ENCODE results near the gene MRPL58. TPM values are rescaled to one million over a fixed set of nuclear protein-coding genes. Genes with fewer than 3 reads are reported as not detected.
A peak's percentile ranks its signal among the peaks of the same experiment; 100 is the strongest.

Gene MRPL58
- total and polyA plus RNA-seq, 2 of the 8 experiments (the other 6 are each of a cell fraction or from before 2014, with no cell fraction given) = 43.6 to 49.1 TPM

DNA sequence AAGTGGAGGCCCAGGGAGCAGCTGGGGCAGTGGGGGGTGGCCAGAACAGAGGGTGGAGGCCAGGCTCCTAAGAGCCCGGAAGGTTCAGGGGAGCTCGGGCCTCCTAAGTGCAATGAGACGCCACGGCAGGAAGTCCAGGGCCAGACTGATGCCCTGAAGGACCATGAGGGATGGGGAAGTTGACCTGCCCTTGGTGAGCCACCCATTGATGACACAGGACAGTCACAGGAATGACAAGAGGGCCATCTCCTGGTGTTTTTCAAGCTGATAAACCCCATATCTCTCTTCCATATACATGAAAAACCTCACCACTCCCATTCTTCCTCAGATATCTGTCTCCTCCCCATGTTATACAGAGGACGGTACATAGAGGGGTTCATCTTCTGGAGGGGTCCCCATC is 5.8 kb upstream of the MRPL58 start:
- CTCF ChIA-PET (ENCODE audit: partially characterized antibody) = interaction anchor here (1.3 to 20.3 kb wide), 6 partner anchors 11 to 47 kb away, joined by 3 to 345 read pairs (median 8); partner anchors contain the start of gene CDR2L

More for the DNA sequence above, 5.8 kb upstream of the MRPL58 start:
- Histone ChIP-seq H2BK5ac (ENCODE audit: low read depth, low read length) (no peak overlapping the region), H3K79me1 (ENCODE audit: low read depth, low read length) (no peaks in the 10 kb centered on the region), H2BK120ac (replicated peaks; ENCODE audit: low read depth, low read length) (no peak overlapping the region), H2BK20ac (ENCODE audit: low read length) (no peak overlapping the region), H4K91ac (replicated peaks; ENCODE audit: insufficient read length, low read length) (no peak overlapping the region), H3K14ac (ENCODE audit: insufficient read length) (no peak overlapping the region), H3K4ac (replicated peaks; ENCODE audit: insufficient read length, low read depth, low read length) (no peak overlapping the region), H3K79me2 (ENCODE audit: control insufficient read depth in 1 of 2, insufficient read depth in 2 of 2, low read length in 2 of 2) (no peaks in the 10 kb centered on the region), H2AK5ac (ENCODE audit: low read depth, low read length) (no peak overlapping the region), H3K9me3 (ENCODE audit: insufficient read depth in 2 of 2, low read depth in 1 of 2, low read length in 1 of 2) (no peaks in the 10 kb centered on the region), H4K5ac (ENCODE audit: insufficient read length, low read depth, low read length) (no peak overlapping the region), H3K18ac (ENCODE audit: extremely low read depth, low read length) (no peak overlapping the region), H2BK15ac (ENCODE audit: low read length) (no peak overlapping the region), H3K27ac (ENCODE audit: low read depth, low read length) (no peak overlapping the region), H4K8ac (ENCODE audit: extremely low read depth, insufficient read depth, low read length) (no peak overlapping the region), H3K4me1 (replicated peaks in 1 of 4; ENCODE audit: control insufficient read depth in 3 of 4, insufficient read depth in 4 of 4, low read length in 3 of 4) (peaks cover 0 to 4% (median 0%) of the 10 kb centered on the region in 4 experiments; a peak in 2 of 7 replicates), H3K36me3 (ENCODE audit: control insufficient read depth in 2 of 4, insufficient read depth in 4 of 4, low read length in 3 of 4) (peaks cover 4 to 23% (median 15%) of the 10 kb centered on the region in 4 experiments; a peak in 5 of 8 replicates), H3K23ac (ENCODE audit: insufficient read length) (no peak overlapping the region), H2AFZ (ENCODE audit: low read length) (no peak overlapping the region), H3K9ac (replicated peaks in 1 of 4; ENCODE audit: extremely low read depth in 1 of 4, low read depth in 3 of 4, low read length in 3 of 4) (peak overlapping the region in 1 of 4 experiments; percentile 22; a peak in 1 of 7 replicates), H3K56ac (replicated peaks; ENCODE audit: insufficient read length, low read depth, low read length) (no peak overlapping the region), H3K4me3 (ENCODE audit: extremely low read depth in 1 of 4, insufficient read depth in 2 of 4, low read depth in 3 of 4, low read length in 4 of 4) (no peak overlapping the region), H3K27me3 (replicated peaks in 1 of 4; ENCODE audit: control insufficient read depth in 3 of 4, extremely low read depth in 1 of 4, insufficient read depth in 3 of 4, low read length in 3 of 4) (no peaks in the 10 kb centered on the region), H3K23me2 (ENCODE audit: low read depth, low read length) (no peaks in the 10 kb centered on the region), H4K20me1 (replicated peaks in 1 of 2; ENCODE audit: control insufficient read depth in 1 of 2, insufficient read depth in 2 of 2, low read length in 2 of 2) (peaks cover 0 to 4% of the 10 kb centered on the region in 2 experiments), H3K4me2 (ENCODE audit: insufficient read depth in 1 of 2, low read depth in 2 of 2, low read length in 2 of 2) (no peak overlapping the region), H2BK12ac (ENCODE audit: low read depth, low read length) (no peak overlapping the region)
- DNase-seq (ENCODE audit: low read depth in 1 of 2, low spot score in 2 of 2) (no peak), FAIRE-seq (no peak)
- WGBS, 2 experiments (ENCODE audit: extremely low coverage in 1 of 2, insufficient coverage in 1 of 2, insufficient read length in 1 of 2, insufficient replicate concordance in 2 of 2, low coverage in 1 of 2, low lambda C conversion rate in 2 of 2, missing lambda C conversion rate in 1 of 2) = 96% methylated on average over 5 of the region's 5 CpGs; no CpG with 5 or more reads in 1 of the 2 experiments
- TF ChIP-seq NRF1 (IDR thresholded peaks at IDR 0.05; ENCODE audit: low read depth, low read length) (no peak), RAD21 (IDR thresholded peaks at IDR 0.05 in 1 of 2, conservative IDR thresholded peaks at IDR 0.05 in 1 of 2; ENCODE audit: low read depth in 2 of 2, low read length in 2 of 2) (0 out of 4 replicates have a peak, but pooled peaks of 1 of the 2 experiments have one; percentile 12)
- POLR2A ChIA-PET (ENCODE audit: partially characterized antibody) = interaction anchor here (1.5 kb wide), 1 partner anchor 19 kb away, joined by 6 read pairs; the partner anchor contains the start of gene CDR2L
